Ramos (cell line): Measurements from ENCODE around the gene BCL11A.

Source experiments
- in situ Hi-C: fragments of 300-500 bp; cut with MboI; formaldehyde crosslinking; loops from one replicate; pipeline ENCODE4 v1.14.3; 2022; ENCODE audit warnings: low sequenced_read_pairs; ENCODE audit not compliant: unreplicated experiment

BCL11A gene

GRCh38 chr2:60531701-60532133 lies 21.7 kb downstream of the BCL11A start:
- in situ Hi-C loops: no loop called here

GRCh38 chr2:60530660-60531281 lies 22.7 kb downstream of the BCL11A start:
- in situ Hi-C loops: no loop called here

GRCh38 chr2:60529785-60530627 lies 23.4 kb downstream of the BCL11A start:
- in situ Hi-C loops: no loop called here

GRCh38 chr2:60529136-60529784 lies 24.2 kb downstream of the BCL11A start:
- in situ Hi-C loops: no loop called here

- in situ Hi-C loops: no loop called here
Observed at GRCh38 chr2:60528281-60529020, 25.0 kb downstream of the BCL11A start.

- in situ Hi-C loops: no loop called here
Observed at GRCh38 chr2:60527762-60528161, 25.7 kb downstream of the BCL11A start.

GRCh38 chr2:60526623-60527022 lies 26.8 kb downstream of the BCL11A start:
- in situ Hi-C loops: no loop called here

GRCh38 chr2:60525899-60526298 lies 27.6 kb downstream of the BCL11A start:
- in situ Hi-C loops: no loop called here

GRCh38 chr2:60524874-60525273 lies 28.6 kb downstream of the BCL11A start:
- in situ Hi-C loops: no loop called here

GRCh38 chr2:60523963-60524362 lies 29.5 kb downstream of the BCL11A start:
- in situ Hi-C loops: no loop called here

- in situ Hi-C loops: no loop called here
Observed at GRCh38 chr2:60522462-60522861, 31.0 kb downstream of the BCL11A start.

GRCh38 chr2:60521626-60522025 lies 31.8 kb downstream of the BCL11A start:
- in situ Hi-C loops: no loop called here

- in situ Hi-C loops: no loop called here
Observed at GRCh38 chr2:60520917-60521539, 32.4 kb downstream of the BCL11A start.

GRCh38 chr2:60520151-60520876 lies 33.1 kb downstream of the BCL11A start:
- in situ Hi-C loops: no loop called here

GRCh38 chr2:60519231-60519863 lies 34.1 kb downstream of the BCL11A start:
- in situ Hi-C loops: no loop called here

- in situ Hi-C loops: no loop called here
Observed at GRCh38 chr2:60518567-60518966, 34.9 kb downstream of the BCL11A start.

GRCh38 chr2:60517446-60517845 lies 36.0 kb downstream of the BCL11A start:
- in situ Hi-C loops: no loop called here

- in situ Hi-C loops: no loop called here
Observed at GRCh38 chr2:60516826-60517225, 36.6 kb downstream of the BCL11A start.

GRCh38 chr2:60516383-60516811 lies 37.1 kb downstream of the BCL11A start:
- in situ Hi-C loops: no loop called here
